ENCODE measurements around the gene GCFC2.
"Not testable (repeated sequence)": the region's sequence is repeated elsewhere in the genome, so short reads cannot be mapped to it uniquely, and the experiment has no call there.

GCFC2 gene

DNA sequence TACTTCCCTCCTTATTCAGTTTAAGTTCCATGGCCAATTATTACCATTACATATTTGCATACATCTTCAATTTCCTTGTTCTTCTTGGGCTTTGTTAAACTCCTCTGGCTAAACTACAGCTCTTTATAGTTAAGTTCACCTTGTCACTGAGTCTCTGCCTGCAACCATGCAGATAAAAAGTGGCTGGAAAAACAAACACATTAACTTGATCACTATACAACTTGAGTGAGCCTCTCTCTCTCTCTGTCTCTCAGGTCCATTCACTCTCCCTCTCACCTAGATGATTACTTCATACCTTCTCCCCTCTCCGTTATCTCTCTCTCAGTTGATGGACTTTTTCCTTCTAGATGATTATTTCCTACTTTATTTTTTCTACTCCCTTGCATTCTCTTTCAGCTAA lies 30.3 kb downstream of the GCFC2 start:
- no peak overlapping the region for H3K4me3 ChIP-seq (ENCODE audit: low read depth, low read length)

DNA sequence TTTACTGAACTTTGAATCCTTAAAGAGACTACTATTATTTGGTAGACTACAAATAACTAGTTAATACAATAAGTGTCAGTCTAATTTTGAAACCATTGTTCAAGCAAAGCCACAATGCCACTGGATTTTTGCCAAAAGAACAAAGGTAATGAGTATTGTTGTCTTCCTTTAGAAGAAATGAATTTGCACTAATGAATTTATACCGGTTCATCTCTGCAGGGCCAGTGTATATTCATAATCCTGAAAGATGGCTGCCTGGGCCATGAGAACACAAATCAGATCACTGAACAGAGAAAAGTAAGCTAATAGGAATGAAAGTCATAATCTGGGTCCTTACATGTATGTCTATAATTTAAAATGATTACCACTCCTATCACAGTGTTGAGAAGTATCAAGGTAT lies 31.2 kb downstream of the GCFC2 start:
- no peak overlapping the region for H3K4me3 ChIP-seq (ENCODE audit: low read depth, low read length)

DNA sequence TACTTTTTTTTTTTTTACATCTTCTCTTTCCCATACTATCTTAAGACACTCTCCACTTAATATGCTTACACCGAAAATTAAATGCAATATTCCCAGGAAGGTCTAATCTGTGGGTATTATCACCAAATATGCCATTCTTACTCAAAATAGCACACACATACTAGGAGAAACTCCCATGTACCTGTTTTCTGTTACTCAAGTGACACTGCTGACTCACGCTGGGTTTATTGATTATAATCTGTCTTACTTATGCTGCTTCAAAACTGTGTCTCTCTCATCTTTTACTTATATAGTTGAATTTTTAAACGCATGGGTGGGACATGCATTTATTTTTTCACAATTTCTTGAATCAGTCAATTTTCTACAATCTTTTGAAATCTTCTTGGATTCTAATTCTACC lies 34.3 kb downstream of the GCFC2 start:
- no peak overlapping the region for H3K4me3 ChIP-seq (ENCODE audit: low read depth, low read length)

DNA sequence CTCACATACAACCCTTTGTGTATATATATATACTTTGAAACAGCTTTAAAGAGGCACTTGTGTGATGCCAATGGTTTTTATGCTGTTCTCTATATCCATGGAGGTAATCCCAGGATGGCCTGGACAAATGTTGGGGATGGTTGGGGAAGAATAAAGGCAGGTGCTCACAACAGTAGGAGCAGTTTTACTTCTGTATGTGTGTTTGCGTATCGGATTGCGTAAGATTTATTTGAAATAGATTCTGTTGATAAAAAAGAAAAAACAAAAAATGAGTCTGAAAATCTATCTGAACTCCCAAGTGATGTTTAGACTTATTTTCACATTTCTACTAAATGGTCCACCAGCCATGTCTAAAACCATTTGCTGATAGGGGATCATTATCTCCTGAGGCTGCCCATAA lies 34.8 kb downstream of the GCFC2 start:
- no peak overlapping the region for H3K4me3 ChIP-seq (ENCODE audit: low read depth, low read length)

- H3K4me3 ChIP-seq (ENCODE audit: low read depth, low read length) = not testable (repeated sequence)
These were observed 35.3 kb downstream of the GCFC2 start for GRCh38 chr2:75675423-75675822.

DNA sequence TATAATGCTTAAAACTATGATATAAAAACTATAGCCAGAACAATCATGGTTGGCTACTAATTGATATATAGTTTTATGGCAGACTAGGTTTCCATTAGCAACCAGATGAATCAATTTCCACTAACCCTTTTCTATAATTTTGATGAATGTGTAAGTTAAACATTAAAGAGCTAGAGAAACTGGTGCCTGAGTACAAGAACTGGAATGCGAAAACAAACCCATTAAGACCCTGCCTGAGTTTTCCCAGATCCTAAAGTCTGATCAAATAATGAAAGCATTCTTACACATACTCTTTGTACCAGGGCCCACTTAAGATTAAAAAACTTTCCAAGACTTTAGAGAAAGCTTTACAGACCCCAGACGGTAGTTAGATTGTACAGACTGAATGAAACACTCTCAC lies 42.8 kb downstream of the GCFC2 start:
- H3K4me3 ChIP-seq (ENCODE audit: low read depth, low read length) = no peak overlapping the region

- H3K4me3 ChIP-seq (ENCODE audit: low read depth, low read length) = no peak overlapping the region
These were observed 43.8 kb downstream of the GCFC2 start for GRCh38 chr2:75666911-75667310.

- H3K4me3 ChIP-seq (ENCODE audit: low read depth, low read length) = no peak overlapping the region
These were observed 52.9 kb downstream of the GCFC2 start for GRCh38 chr2:75657798-75658197.

- no peak overlapping the region for H3K4me3 ChIP-seq (ENCODE audit: low read depth, low read length)
These were observed 54.2 kb downstream of the GCFC2 start for GRCh38 chr2:75656563-75656962.

DNA sequence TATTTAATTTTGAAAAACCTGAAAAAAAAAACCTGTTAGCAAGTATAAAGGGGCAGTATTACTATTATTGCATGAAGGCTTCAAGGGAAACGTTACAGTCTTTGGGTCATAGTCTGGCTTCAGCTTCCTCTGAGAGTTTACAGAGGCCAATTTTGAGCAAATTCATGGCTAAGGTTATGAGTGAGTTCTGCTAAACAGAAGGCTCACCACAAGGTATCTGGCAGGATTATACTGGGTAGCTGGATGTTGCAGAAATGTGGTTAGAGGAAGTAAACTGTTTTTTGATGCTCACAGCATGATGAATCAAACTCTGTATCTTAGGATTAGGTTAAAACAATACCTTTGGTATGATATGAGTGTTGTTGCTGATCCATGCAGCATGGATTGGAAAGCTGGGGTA lies 54.9 kb downstream of the GCFC2 start:
- no peak overlapping the region for H3K4me3 ChIP-seq (ENCODE audit: low read depth, low read length)

DNA sequence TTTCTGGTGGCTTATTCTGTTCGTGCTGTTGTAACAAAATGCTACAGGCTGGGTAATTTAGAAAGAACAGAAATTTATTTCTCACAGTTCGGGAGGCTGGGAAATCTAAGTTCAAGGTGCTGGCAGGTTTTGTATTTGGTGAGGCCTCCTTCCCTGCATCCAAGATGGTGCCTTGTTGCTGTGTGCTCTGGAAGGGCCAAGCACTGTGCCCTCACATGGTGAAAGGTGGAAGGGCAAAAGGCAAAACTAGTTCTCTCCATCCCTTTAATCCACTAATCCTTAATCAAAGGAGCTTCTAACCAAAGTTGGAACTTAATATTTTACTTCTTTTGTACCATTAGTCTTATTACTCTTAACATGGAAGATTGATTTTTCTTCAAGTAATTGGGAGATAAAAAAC lies 56.7 kb downstream of the GCFC2 start:
- H3K4me3 ChIP-seq (ENCODE audit: low read depth, low read length) = no peak overlapping the region

GRCh38 chr2:75647771-75648170 lies 62.9 kb downstream of the GCFC2 start:
- peak overlapping the region; percentile 87 for H3K4me3 ChIP-seq (ENCODE audit: low read depth, low read length)

GRCh38 chr2:75646583-75647425 lies 63.9 kb downstream of the GCFC2 start, which contains the start of gene MRPL19:
Gene MRPL19, plus strand, starts transcription at chr2:75646783. Its CDS starts 25 bp downstream, at chr2:75646808.
- H3K4me3 ChIP-seq (ENCODE audit: low read depth, low read length) = peak within 1 kb of the TSS; percentile 87

DNA sequence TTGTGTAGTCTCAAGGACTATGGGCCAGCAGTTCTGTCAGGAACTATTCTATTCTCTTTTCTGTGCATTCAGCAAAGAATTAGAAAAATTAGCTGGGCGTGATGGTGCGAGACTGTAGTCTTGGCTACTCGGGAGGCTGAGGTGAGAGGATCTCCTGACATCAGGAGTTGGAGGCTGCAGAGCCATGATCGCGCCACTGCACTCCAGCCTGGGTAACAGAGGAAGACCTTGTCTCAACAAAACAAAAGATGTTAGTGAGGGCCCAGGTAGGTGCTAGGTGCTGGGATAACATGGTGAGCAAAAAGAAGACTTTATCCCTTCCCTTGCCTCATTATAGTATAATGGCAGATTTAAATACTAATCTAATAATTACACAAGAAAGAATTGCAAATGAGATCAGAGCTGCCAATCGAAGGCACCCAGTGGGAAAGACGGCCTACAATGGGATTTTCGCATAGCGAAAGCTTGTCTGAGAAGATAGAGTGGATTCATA lies 64.6 kb downstream of the GCFC2 start:
- peak overlapping the region; percentile 87 for H3K4me3 ChIP-seq (ENCODE audit: low read depth, low read length)

DNA sequence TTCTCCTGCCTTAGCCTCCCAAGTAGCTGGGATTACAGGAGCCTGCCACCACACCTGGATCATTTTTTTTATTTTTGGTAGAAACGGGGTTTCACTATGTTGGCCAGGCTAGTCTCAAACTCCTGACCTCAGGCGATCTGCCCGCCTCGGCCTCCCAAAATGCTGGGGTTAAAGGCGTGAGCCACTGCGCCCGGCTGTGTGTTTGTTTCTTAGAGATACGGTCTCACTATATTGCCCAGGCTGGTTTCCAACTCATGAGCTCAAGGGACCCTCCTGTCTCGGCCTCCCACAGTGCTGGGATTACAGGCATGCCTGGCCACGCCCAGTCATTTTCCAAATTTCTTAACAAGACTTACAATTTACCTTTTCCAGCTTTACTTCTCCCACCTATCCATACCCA lies 65.1 kb downstream of the GCFC2 start:
- no peak overlapping the region for H3K4me3 ChIP-seq (ENCODE audit: low read depth, low read length)

DNA sequence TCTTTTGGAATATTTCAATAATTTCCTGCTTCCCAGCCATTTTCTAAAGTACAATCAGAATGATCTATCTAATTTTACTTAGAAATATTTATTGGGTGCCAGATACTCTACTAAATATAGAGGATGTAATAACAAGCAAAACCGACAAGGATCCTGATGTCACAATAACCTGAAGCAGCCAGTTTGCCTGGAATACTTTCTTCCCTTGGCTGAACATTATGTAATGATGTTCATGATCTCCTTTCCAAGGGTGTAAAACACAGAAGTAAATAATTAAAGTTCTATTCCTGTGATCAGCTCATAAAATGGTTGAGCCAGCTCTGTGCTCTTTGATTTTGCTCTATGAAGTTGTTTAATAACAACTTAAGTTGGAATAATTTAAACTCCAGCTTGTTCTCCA lies 66.7 kb downstream of the GCFC2 start:
- H3K4me3 ChIP-seq (ENCODE audit: low read depth, low read length) = no peak overlapping the region

DNA sequence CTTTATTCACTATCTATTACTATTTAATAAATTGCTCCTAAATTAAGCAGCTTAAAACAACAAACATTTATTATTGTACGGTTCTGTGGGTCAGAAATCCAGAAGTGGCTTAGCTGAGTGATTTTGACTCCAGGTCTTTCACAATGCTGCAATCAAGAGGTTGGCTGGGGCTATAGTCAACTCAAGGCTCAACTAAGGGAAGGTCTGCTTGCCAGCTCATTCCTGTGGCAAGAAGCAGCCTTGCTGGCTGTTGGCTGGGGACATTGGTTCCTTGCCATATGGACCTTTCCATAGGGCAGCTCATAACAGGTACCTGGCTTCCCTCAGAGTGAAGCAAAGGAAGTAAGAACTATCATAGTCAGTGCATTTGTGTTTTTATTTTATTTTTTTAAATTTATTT lies 69.1 kb downstream of the GCFC2 start:
- no peak overlapping the region for H3K4me3 ChIP-seq (ENCODE audit: low read depth, low read length)

- H3K4me3 ChIP-seq (ENCODE audit: low read depth, low read length) = no peak overlapping the region
These were observed 70.0 kb downstream of the GCFC2 start for GRCh38 chr2:75640621-75641121.

- H3K4me3 ChIP-seq (ENCODE audit: low read depth, low read length) = no peak overlapping the region
These were observed 73.1 kb downstream of the GCFC2 start for GRCh38 chr2:75637568-75637967.

GRCh38 chr2:75634945-75635344 lies 75.8 kb downstream of the GCFC2 start:
- no peak overlapping the region for H3K4me3 ChIP-seq (ENCODE audit: low read depth, low read length)

GRCh38 chr2:75633620-75634019 lies 77.1 kb downstream of the GCFC2 start:
- no peak overlapping the region for H3K4me3 ChIP-seq (ENCODE audit: low read depth, low read length)

DNA sequence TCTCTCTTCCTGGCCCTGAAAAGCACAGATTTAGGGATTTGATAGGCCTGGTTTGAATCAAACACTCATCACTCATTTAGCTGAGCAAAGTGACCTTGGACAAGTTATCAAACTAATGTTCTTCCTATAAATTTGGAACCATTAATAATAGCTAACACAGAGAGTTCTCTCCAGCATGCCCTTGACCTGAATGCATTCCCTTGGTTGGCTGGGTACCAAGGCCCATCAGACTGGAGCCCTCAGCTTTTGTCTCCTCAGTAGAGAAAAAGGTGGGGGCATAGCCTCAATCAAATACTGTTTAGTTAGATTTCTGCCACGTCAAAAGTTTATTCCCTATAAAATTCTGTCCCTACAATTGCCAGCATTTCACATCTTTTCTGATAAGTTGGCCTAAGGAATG lies 77.9 kb downstream of the GCFC2 start:
- no peak overlapping the region for H3K4me3 ChIP-seq (ENCODE audit: low read depth, low read length)
